ENCODE measurements around the gene LRMDA.

Gene LRMDA

GRCh38 chr10:76354212-76354738 is 922.9 kb downstream of the LRMDA start:
- TF ChIP-seq USF1 (IDR thresholded peaks at IDR 0.05), result no peak
- TF ChIP-seq TCF12 (IDR thresholded peaks at IDR 0.05; ENCODE audit: low read depth), result no peak
- no peak for TF ChIP-seq CREB1 (IDR thresholded peaks at IDR 0.05; ENCODE audit: low read depth)
- no peak for TF ChIP-seq REST (IDR thresholded peaks at IDR 0.05; ENCODE audit: low read depth)
- no peak for TF ChIP-seq YY1 (IDR thresholded peaks at IDR 0.05; ENCODE audit: low read depth)
- no peak for TF ChIP-seq EGR1 (IDR thresholded peaks at IDR 0.05)
- TF ChIP-seq EP300 (IDR thresholded peaks at IDR 0.05; ENCODE audit: borderline replicate concordance), result no peak
- no peak for TF ChIP-seq CEBPB (IDR thresholded peaks at IDR 0.05)
- no peak for TF ChIP-seq MAX (IDR thresholded peaks at IDR 0.05)
- TF ChIP-seq TEAD4 (IDR thresholded peaks at IDR 0.05), result no peak
- TF ChIP-seq TAF1 (IDR thresholded peaks at IDR 0.05; ENCODE audit: low read depth), result no peak
- TF ChIP-seq FOXM1 (IDR thresholded peaks at IDR 0.05; ENCODE audit: borderline replicate concordance, low read depth), result no peak
- no peak for TF ChIP-seq RAD21 (IDR thresholded peaks at IDR 0.05; ENCODE audit: low read depth)
- no peak for TF ChIP-seq ZBTB7A (IDR thresholded peaks at IDR 0.05; ENCODE audit: low read depth)
- no peak for TF ChIP-seq NFIC (IDR thresholded peaks at IDR 0.05)

- TF ChIP-seq RAD21 (IDR thresholded peaks at IDR 0.05; ENCODE audit: low read depth) (no peak), USF1 (IDR thresholded peaks at IDR 0.05) (no peak), TAF1 (IDR thresholded peaks at IDR 0.05; ENCODE audit: low read depth) (no peak), CEBPB (IDR thresholded peaks at IDR 0.05) (no peak), EP300 (IDR thresholded peaks at IDR 0.05; ENCODE audit: borderline replicate concordance) (no peak), REST (IDR thresholded peaks at IDR 0.05; ENCODE audit: low read depth) (no peak), EGR1 (IDR thresholded peaks at IDR 0.05) (no peak), YY1 (IDR thresholded peaks at IDR 0.05; ENCODE audit: low read depth) (no peak), ZBTB7A (IDR thresholded peaks at IDR 0.05; ENCODE audit: low read depth) (no peak)
These were observed 923.5 kb downstream of the LRMDA start for GRCh38 chr10:76354921-76355320.

- no peak for TF ChIP-seq TEAD4 (IDR thresholded peaks at IDR 0.05)
- no peak for TF ChIP-seq TCF12 (IDR thresholded peaks at IDR 0.05; ENCODE audit: low read depth)
- no peak for TF ChIP-seq YY1 (IDR thresholded peaks at IDR 0.05; ENCODE audit: low read depth)
- TF ChIP-seq RAD21 (IDR thresholded peaks at IDR 0.05; ENCODE audit: low read depth), result no peak
- no peak for TF ChIP-seq MAX (IDR thresholded peaks at IDR 0.05)
- TF ChIP-seq CREB1 (IDR thresholded peaks at IDR 0.05; ENCODE audit: low read depth), result no peak
- TF ChIP-seq EP300 (IDR thresholded peaks at IDR 0.05; ENCODE audit: borderline replicate concordance), result no peak
- no peak for TF ChIP-seq REST (IDR thresholded peaks at IDR 0.05; ENCODE audit: low read depth)
- no peak for TF ChIP-seq USF1 (IDR thresholded peaks at IDR 0.05)
- no peak for TF ChIP-seq ZBTB7A (IDR thresholded peaks at IDR 0.05; ENCODE audit: low read depth)
- TF ChIP-seq FOXM1 (IDR thresholded peaks at IDR 0.05; ENCODE audit: borderline replicate concordance, low read depth), result no peak
These were observed 925.1 kb downstream of the LRMDA start for GRCh38 chr10:76356557-76356956.

- no peak for TF ChIP-seq USF1 (IDR thresholded peaks at IDR 0.05)
- no peak for TF ChIP-seq ZBTB7A (IDR thresholded peaks at IDR 0.05; ENCODE audit: low read depth)
- TF ChIP-seq REST (IDR thresholded peaks at IDR 0.05; ENCODE audit: low read depth), result no peak
- no peak for TF ChIP-seq MAX (IDR thresholded peaks at IDR 0.05)
- no peak for TF ChIP-seq CEBPB (IDR thresholded peaks at IDR 0.05)
These were observed 926.4 kb downstream of the LRMDA start for GRCh38 chr10:76357726-76358415.

All from Ishikawa (cell line).